ENCODE measurements around the gene TNK2.
"Not testable (repeated sequence)": the region's sequence is repeated elsewhere in the genome, so short reads cannot be mapped to it uniquely, and the experiment has no call there.

TNK2 gene

GRCh38 chr3:195907934-195908693 lies at the start of gene TNK2:
Gene TNK2 (minus strand): TSS chr3:195908551. CDS start chr3:195888588, 19,963 bp downstream.
- DNase-seq = peak; percentile 83

- DNase-seq = no peak
Measured at GRCh38 chr3:195956577-195956976, 48.2 kb upstream of the TNK2 start.

- not testable (repeated sequence) for DNase-seq
Measured at GRCh38 chr3:195955416-195955841, 47.1 kb upstream of the TNK2 start.

GRCh38 chr3:195954752-195955119 lies 46.4 kb upstream of the TNK2 start:
- DNase-seq = not testable (repeated sequence)

- DNase-seq = not testable (repeated sequence)
Measured at GRCh38 chr3:195954052-195954751, 45.9 kb upstream of the TNK2 start.

- not testable (repeated sequence) for DNase-seq
Measured at GRCh38 chr3:195952590-195952989, 44.2 kb upstream of the TNK2 start.

GRCh38 chr3:195951443-195952177 lies 43.3 kb upstream of the TNK2 start:
- DNase-seq = not testable (repeated sequence)

- not testable (repeated sequence) for DNase-seq
Measured at GRCh38 chr3:195950731-195951130, 42.4 kb upstream of the TNK2 start.

GRCh38 chr3:195950164-195950563 lies 41.8 kb upstream of the TNK2 start:
- not testable (repeated sequence) for DNase-seq

GRCh38 chr3:195946910-195947699 lies 38.8 kb upstream of the TNK2 start:
- DNase-seq = not testable (repeated sequence)

GRCh38 chr3:195941265-195941815 lies 33.0 kb upstream of the TNK2 start:
- not testable (repeated sequence) for DNase-seq

GRCh38 chr3:195940806-195941205 lies 32.5 kb upstream of the TNK2 start:
- not testable (repeated sequence) for DNase-seq

- not testable (repeated sequence) for DNase-seq
Measured at GRCh38 chr3:195939526-195940470, 31.4 kb upstream of the TNK2 start.

GRCh38 chr3:195933044-195933430 lies 24.7 kb upstream of the TNK2 start:
- DNase-seq = not testable (repeated sequence)

- no peak for DNase-seq
Measured at GRCh38 chr3:195932418-195933043, 24.2 kb upstream of the TNK2 start.

GRCh38 chr3:195931582-195932273 lies 23.4 kb upstream of the TNK2 start:
- DNase-seq = no peak

GRCh38 chr3:195929452-195929851 lies 21.1 kb upstream of the TNK2 start:
- no peak for DNase-seq

- DNase-seq = no peak
Measured at GRCh38 chr3:195921334-195921791, 13.0 kb upstream of the TNK2 start.

- no peak for DNase-seq
Measured at GRCh38 chr3:195918176-195918575, 9.8 kb upstream of the TNK2 start.

GRCh38 chr3:195916991-195917390 lies 8.6 kb upstream of the TNK2 start:
- no peak for DNase-seq

Measured in MV-4-11 (cell line).